Neural progenitor cell (in vitro differentiated cells): ENCODE results near the gene SLC9C2.

ENCODE experiments used
- CTCF ChIP-seq: fragments of 200-600 bp; sonication (generic); IDR thresholded peaks from 2 replicates; pipeline ENCODE4 v1.5.1; 2017; ENCODE audit warnings: antibody characterized with exemption, mild to moderate bottlenecking
- EZH2 ChIP-seq: fragments of 200-600 bp; sonication (generic); IDR thresholded peaks from 2 replicates; pipeline ENCODE4 v1.6.1; 2017; ENCODE audit warnings: antibody characterized with exemption, mild to moderate bottlenecking, moderate library complexity
- EZH2phosphoT487 ChIP-seq: fragments of 200-600 bp; sonication (generic); IDR thresholded peaks from 2 replicates; pipeline ENCODE4 v1.6.1; 2017; ENCODE audit warnings: antibody characterized with exemption

DNA sequence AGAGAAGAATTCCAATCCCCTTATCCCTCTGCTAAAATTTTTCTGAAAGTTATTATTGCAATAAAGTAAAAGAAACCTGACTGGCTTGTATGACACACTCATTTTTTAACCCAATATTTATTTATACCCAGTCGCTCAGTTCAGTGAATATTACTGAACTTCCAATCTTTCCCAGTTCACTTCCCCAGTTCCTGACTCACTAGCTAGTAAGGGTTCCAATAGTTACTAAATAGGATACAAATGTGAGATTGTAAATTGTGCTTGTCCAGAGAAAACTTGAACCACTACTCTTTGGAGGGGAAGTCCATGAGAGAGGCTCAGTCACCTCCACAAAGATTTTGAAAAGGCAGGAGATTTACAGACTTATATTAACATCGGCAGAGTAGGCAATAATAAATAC is 94.3 kb downstream of the SLC9C2 start:
- TF ChIP-seq CTCF, result no peak
- no peak for TF ChIP-seq EZH2
- no peak for TF ChIP-seq EZH2phosphoT487
